VCaP (cell line): ENCODE measurements around the gene ANK3.

Experiments
- H3K27ac ChIP-seq: fragments of 450-650 bp; 2 replicates; pipeline ENCODE4 v1.5.1; 2017
- TF ChIP-seq, protein P1 (sequence below): fragments of 450-650 bp; conservative IDR thresholded peaks from 2 replicates; pipeline ENCODE4 v1.5.1; 2017; ENCODE audit warnings: mild to moderate bottlenecking, moderate library complexity

ANK3 gene

DNA sequence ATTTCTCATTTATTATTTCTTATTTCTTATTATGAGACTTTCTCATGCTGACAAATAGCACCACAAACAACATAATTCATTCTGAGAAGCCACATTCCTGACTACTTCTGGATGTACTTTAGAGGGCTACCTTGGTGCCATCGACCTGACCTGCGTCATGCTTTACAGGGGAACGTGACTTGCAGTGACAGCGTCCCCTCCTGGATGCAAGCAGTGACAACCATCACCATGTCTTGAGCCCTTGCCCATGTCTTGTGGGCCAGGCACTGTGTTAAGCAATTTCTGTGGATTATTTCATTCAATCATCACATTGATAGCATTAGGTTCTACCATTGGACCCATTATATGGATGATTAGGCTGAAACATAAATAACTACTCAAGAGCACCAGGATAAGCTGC lies 137.0 kb downstream of the ANK3 start:
- TF ChIP-seq, protein P1, sequence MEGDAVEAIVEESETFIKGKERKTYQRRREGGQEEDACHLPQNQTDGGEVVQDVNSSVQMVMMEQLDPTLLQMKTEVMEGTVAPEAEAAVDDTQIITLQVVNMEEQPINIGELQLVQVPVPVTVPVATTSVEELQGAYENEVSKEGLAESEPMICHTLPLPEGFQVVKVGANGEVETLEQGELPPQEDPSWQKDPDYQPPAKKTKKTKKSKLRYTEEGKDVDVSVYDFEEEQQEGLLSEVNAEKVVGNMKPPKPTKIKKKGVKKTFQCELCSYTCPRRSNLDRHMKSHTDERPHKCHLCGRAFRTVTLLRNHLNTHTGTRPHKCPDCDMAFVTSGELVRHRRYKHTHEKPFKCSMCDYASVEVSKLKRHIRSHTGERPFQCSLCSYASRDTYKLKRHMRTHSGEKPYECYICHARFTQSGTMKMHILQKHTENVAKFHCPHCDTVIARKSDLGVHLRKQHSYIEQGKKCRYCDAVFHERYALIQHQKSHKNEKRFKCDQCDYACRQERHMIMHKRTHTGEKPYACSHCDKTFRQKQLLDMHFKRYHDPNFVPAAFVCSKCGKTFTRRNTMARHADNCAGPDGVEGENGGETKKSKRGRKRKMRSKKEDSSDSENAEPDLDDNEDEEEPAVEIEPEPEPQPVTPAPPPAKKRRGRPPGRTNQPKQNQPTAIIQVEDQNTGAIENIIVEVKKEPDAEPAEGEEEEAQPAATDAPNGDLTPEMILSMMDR: no peak
- no peak overlapping the region for H3K27ac ChIP-seq

DNA sequence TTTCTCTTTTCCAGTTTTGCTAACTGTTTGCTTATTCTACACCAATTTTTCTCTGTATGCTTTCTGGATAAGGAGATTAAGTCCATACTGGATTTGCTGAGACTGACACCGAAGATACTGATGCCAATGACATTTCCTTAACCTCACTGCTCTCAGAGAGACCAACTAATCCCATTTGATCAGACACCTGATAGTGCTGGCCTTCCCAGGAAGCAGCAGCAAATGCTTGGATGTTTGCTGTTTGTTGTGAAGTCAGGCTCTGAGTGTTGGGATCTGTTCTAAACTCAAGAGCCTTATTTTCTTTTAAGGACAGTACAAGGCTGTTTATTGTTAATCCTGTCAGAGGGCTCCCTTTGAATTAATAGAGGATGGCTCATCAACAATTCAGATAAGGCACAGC lies 143.3 kb downstream of the ANK3 start:
- TF ChIP-seq, protein P1: no peak

DNA sequence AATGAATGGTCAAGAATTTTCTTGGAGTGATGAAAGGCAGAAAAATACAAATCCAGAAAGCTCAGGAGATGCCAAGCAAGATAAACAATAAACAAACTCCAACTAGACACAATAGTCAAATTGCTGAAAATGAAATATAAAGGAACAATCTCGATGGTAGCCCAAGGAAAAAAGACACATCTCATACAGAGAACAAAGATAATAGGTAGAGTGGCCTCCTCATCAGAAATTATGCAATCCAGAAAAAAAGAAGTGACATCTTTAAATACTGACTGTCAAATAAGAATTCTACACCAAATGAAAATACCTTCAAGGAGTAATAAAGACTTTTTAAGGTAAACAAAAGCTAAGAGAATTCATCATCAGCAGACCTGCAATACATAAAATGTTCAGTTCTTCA lies 150.4 kb downstream of the ANK3 start:
- no peak overlapping the region for H3K27ac ChIP-seq
- TF ChIP-seq, protein P1: no peak

More for the DNA sequence above, 143.3 kb downstream of the ANK3 start:
- H3K27ac ChIP-seq: no peak overlapping the region

DNA sequence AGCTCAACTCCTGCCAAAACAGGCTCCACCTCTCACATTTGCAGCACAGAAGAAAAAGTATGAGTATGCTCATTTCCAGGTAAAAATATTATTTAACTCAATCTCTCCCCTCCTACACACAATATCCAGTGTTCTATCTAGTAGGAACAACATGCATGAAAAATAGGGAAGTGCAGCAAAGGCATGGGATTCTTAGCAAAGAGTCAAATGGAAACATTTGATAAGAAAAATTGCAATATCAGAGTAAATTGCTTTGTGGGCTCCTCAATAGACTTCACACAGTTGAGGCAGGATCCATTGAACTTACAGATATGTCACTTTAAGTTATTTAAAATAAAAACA lies 150.9 kb downstream of the ANK3 start:
- TF ChIP-seq, protein P1: no peak; the same call in 1 of the 2 replicates
- H3K27ac ChIP-seq: no peak overlapping the region

DNA sequence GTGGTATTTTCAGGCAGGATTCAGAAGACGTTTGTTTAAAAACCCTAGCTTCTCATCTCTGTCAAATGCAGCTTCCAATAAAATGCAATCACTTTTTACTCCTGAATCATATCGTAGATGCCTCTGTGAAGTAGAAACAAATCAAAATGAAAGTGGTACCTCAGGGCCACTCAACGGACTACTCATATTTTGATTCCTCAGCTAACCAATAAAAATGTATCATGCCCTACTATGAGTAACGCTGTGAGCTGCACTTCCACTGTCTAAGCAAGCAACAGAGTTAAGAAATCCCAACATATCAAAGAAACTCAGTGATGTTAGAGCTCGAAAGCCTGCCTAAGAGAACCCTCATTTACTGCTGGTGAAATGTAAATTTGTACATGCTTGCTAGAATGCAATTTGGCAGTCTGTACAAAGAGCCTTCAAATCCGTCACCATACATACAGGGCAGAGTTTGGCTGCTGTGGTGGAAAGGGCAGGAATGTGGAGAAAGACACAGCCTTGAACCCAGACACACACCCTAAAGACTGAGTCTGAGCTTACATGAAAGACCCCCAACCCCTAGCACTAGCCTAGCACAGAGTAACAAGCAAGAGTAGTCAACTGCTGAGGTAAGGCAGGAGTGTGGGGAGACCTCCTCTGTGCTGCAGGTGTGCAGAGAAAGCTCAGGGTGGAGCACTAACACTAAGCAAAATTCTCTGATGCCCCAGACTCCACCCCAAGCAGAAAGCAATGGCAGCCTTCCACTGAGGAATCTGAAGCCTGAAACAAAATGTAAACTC lies 151.5 kb downstream of the ANK3 start:
- no peak overlapping the region for H3K27ac ChIP-seq
- TF ChIP-seq, protein P1: peak; percentile 57

DNA sequence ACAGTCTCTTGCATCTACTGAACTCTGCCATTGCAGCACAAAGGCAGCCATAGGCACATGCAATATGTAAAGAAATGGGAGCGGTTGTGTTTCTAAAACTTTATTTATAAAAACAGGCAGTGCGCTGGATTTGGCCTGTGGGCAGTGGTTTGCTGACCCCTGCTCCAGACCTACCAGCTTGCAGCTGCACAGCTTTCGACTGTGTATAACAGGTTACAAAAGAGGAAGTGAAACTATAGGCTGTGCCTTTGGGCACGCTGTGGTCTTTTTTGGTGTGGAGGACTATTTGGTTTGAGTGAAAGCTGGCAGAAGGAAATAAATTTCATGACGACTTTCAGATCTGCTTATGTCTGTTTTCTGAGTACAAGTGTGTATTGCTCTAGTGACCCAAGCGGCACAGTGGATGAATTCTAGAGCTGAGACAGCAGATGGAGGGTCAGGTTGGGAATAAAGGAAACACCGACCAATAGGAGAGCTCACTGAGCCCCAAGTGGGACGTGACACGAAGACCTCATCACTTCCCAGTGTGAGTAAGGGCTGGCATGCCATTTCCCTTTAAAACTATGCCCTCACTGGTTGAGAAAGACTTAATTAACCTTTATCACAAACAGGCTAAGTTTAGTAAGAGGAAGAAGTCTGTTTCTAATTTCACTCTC lies 152.7 kb downstream of the ANK3 start:
- H3K27ac ChIP-seq: no peak overlapping the region
- TF ChIP-seq, protein P1: no peak

DNA sequence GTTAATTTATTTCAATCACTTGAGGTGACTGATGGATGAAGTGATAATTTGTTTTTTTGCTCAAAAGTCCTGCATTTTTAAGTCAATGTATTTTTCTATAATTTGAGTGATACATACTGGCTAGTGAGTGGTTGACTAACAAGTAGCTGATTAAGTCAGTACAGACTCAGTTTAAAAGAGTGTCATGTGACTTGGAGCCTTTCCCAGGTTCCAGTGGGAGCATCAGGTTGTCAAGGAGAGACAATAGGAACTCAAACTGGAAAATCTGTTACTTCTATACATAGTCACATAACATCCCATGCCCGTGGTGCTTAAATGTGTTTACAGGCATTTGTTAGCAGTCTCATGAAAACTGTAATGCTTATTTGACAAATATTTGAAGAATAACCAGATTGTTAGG lies 154.7 kb downstream of the ANK3 start:
- TF ChIP-seq, protein P1: no peak

More for the DNA sequence above, 154.7 kb downstream of the ANK3 start:
- H3K27ac ChIP-seq: no peak overlapping the region
